ENCODE results near the gene SPART. TPM values are rescaled to one million over a fixed set of nuclear protein-coding genes. Genes with fewer than 3 reads are reported as not detected.

The SPART gene
- total RNA-seq, 1 experiment from 2014 or later, result 182 TPM

DNA sequence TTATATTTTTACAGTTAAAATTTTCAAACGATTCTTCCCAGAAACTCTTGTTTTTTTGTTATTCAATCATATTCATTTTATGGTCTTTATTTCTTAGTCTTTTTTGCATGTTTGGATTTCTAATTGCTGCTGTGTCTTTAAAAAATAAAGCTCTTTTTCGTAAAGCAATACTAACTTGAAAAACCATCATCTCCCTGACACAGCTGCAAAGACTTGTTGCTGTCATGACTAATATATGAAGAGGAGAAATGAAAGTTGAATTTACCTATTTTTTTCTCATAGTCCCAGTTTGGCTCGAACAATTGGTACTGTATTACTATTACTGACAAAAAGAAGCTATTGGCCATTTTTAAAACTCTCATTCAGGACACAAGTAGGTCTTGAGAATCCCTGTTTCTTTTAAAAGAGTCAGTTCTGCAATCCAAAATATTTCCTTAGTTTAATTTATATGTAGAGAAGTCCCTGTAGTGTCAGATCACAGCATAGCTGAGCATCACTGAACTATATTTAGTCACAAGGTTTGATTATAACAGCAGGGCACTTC is 12.1 kb upstream of the SPART start:
- intact Hi-C loops (cut with micrococcal nuclease; ENCODE audit: unreplicated experiment), result no loop called here
- DNase-seq (ENCODE audit: low spot score), result no peak
- CTCF ChIA-PET, result no interaction called here
- POLR2A ChIA-PET (ENCODE audit: low non-redundant PET), result interaction anchor here (0.7 kb wide), 1 partner anchor 629 kb away, joined by 3 read pairs; no protein-coding TSS in a partner anchor
- Histone ChIP-seq H3K36me3 (ENCODE audit: insufficient read depth, low read length, poor library complexity, severe bottlenecking) (no peaks in the 10 kb centered on the region), H3K9me3 (ENCODE audit: low read depth, low read length, poor library complexity, severe bottlenecking) (no peaks in the 10 kb centered on the region), H3K27me3 (replicated peaks; ENCODE audit: insufficient read depth, low read depth, low read length, poor library complexity) (no peaks in the 10 kb centered on the region), H3K27ac (ENCODE audit: low read depth, low read length, poor library complexity, severe bottlenecking) (no peak overlapping the region), H3K4me3 (ENCODE audit: low read depth, low read length, poor library complexity, severe bottlenecking) (no peak overlapping the region), H3K4me1 (ENCODE audit: insufficient read depth, low read length, poor library complexity, severe bottlenecking) (peaks cover 15% of the 10 kb centered on the region)
- BruUV-seq (replicated peaks), result no TSS peak
- no peak for TF ChIP-seq EZH2 (IDR thresholded peaks at IDR 0.05; ENCODE audit: borderline replicate concordance, low read depth, low read length, poor library complexity, severe bottlenecking)
- TF ChIP-seq, protein P1, sequence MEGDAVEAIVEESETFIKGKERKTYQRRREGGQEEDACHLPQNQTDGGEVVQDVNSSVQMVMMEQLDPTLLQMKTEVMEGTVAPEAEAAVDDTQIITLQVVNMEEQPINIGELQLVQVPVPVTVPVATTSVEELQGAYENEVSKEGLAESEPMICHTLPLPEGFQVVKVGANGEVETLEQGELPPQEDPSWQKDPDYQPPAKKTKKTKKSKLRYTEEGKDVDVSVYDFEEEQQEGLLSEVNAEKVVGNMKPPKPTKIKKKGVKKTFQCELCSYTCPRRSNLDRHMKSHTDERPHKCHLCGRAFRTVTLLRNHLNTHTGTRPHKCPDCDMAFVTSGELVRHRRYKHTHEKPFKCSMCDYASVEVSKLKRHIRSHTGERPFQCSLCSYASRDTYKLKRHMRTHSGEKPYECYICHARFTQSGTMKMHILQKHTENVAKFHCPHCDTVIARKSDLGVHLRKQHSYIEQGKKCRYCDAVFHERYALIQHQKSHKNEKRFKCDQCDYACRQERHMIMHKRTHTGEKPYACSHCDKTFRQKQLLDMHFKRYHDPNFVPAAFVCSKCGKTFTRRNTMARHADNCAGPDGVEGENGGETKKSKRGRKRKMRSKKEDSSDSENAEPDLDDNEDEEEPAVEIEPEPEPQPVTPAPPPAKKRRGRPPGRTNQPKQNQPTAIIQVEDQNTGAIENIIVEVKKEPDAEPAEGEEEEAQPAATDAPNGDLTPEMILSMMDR (conservative IDR thresholded peaks at IDR 0.05; ENCODE audit: low read depth, low read length), result no peak

- H3K27ac ChIP-seq (ENCODE audit: low read depth, low read length, poor library complexity, severe bottlenecking), result no peak overlapping the region
- CTCF ChIA-PET, result no interaction called here
- H3K4me3 ChIP-seq (ENCODE audit: low read depth, low read length, poor library complexity, severe bottlenecking), result no peak overlapping the region
- no peaks in the 10 kb centered on the region for H3K9me3 ChIP-seq (ENCODE audit: low read depth, low read length, poor library complexity, severe bottlenecking)
- H3K36me3 ChIP-seq (ENCODE audit: insufficient read depth, low read length, poor library complexity, severe bottlenecking), result no peaks in the 10 kb centered on the region
- POLR2A ChIA-PET (ENCODE audit: low non-redundant PET), result interaction anchor here (0.7 kb wide), 1 partner anchor 629 kb away, joined by 3 read pairs; no protein-coding TSS in a partner anchor
- no TSS peak for BruUV-seq (replicated peaks)
- H3K4me1 ChIP-seq (ENCODE audit: insufficient read depth, low read length, poor library complexity, severe bottlenecking), result peaks cover 11% of the 10 kb centered on the region
- no peak for TF ChIP-seq EZH2 (IDR thresholded peaks at IDR 0.05; ENCODE audit: borderline replicate concordance, low read depth, low read length, poor library complexity, severe bottlenecking)
- TF ChIP-seq, protein P1 (conservative IDR thresholded peaks at IDR 0.05; ENCODE audit: low read depth, low read length), result no peak
- intact Hi-C loops (cut with micrococcal nuclease; ENCODE audit: unreplicated experiment), result no loop called here
- no peak for DNase-seq (ENCODE audit: low spot score)
- H3K27me3 ChIP-seq (replicated peaks; ENCODE audit: insufficient read depth, low read depth, low read length, poor library complexity), result no peaks in the 10 kb centered on the region
Observed at GRCh38 chr13:36357692-36358091, 11.5 kb upstream of the SPART start.

DNA sequence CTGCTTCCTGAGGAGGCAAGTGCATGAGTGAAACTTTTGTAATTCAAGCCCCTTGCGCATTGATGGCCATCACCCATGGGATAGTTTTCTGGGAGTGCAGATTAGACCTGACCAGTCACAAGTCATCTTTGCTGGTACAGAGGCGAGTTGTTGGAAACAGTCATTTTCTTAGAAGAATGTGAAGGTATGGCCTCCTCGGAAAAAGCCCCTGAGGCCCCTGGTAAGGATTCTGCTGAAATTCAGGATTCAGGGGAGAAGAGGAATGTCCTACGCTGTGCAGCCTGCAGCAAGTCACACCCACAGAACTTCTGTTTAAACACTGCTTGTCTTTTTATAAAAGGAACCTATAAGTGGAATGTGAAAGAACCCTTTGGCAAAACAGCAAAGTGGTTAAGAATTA is 11.0 kb upstream of the SPART start:
- Histone ChIP-seq H3K4me3 (ENCODE audit: low read depth, low read length, poor library complexity, severe bottlenecking) (no peak overlapping the region), H3K27ac (ENCODE audit: low read depth, low read length, poor library complexity, severe bottlenecking) (no peak overlapping the region), H3K4me1 (ENCODE audit: insufficient read depth, low read length, poor library complexity, severe bottlenecking) (peaks cover 7% of the 10 kb centered on the region), H3K36me3 (ENCODE audit: insufficient read depth, low read length, poor library complexity, severe bottlenecking) (no peaks in the 10 kb centered on the region), H3K9me3 (ENCODE audit: low read depth, low read length, poor library complexity, severe bottlenecking) (no peaks in the 10 kb centered on the region), H3K27me3 (replicated peaks; ENCODE audit: insufficient read depth, low read depth, low read length, poor library complexity) (no peaks in the 10 kb centered on the region)
- intact Hi-C loops (cut with micrococcal nuclease; ENCODE audit: unreplicated experiment), result no loop called here
- TF ChIP-seq, protein P1 (conservative IDR thresholded peaks at IDR 0.05; ENCODE audit: low read depth, low read length), result no peak
- TF ChIP-seq EZH2 (IDR thresholded peaks at IDR 0.05; ENCODE audit: borderline replicate concordance, low read depth, low read length, poor library complexity, severe bottlenecking), result no peak
- ChIA-PET CTCF (no interaction called here), POLR2A (ENCODE audit: low non-redundant PET) (no interaction called here)
- DNase-seq (ENCODE audit: low spot score), result no peak
- BruUV-seq (replicated peaks), result no TSS peak
